ENCODE measurements around the gene CHD2.

The CHD2 gene

GRCh38 chr15:93005133-93005532 is 105.0 kb downstream of the CHD2 start:
- Histone ChIP-seq H3K9me3 (ENCODE audit: control insufficient read depth, insufficient read depth, low read length) (no peaks in the 10 kb centered on the region), H3K4me1 (ENCODE audit: control insufficient read depth, insufficient read depth, low read length) (no peaks in the 10 kb centered on the region), H3K27ac (ENCODE audit: low read length) (no peak overlapping the region), H3K27me3 (ENCODE audit: control insufficient read depth, insufficient read depth, low read length) (no peaks in the 10 kb centered on the region), H3K36me3 (ENCODE audit: control insufficient read depth, insufficient read depth, low read length) (peaks cover 21% of the 10 kb centered on the region), H3K4me3 (ENCODE audit: low read length) (no peak overlapping the region)
- no peak for DNase-seq (ENCODE audit: low read depth, low spot score)
- 100% methylated on average over 1 of the region's 4 CpGs for WGBS (ENCODE audit: insufficient coverage, insufficient read length)

- H3K9me3 ChIP-seq (ENCODE audit: control insufficient read depth, insufficient read depth, low read length), result no peaks in the 10 kb centered on the region
- no peak overlapping the region for H3K4me3 ChIP-seq (ENCODE audit: low read length)
- H3K4me1 ChIP-seq (ENCODE audit: control insufficient read depth, insufficient read depth, low read length), result no peaks in the 10 kb centered on the region
- DNase-seq (ENCODE audit: low read depth, low spot score), result no peak
- peaks cover 23% of the 10 kb centered on the region for H3K36me3 ChIP-seq (ENCODE audit: control insufficient read depth, insufficient read depth, low read length)
- no CpG with 5 or more reads among the region's 3 CpGs for WGBS (ENCODE audit: insufficient coverage, insufficient read length)
- H3K27me3 ChIP-seq (ENCODE audit: control insufficient read depth, insufficient read depth, low read length), result no peaks in the 10 kb centered on the region
- H3K27ac ChIP-seq (ENCODE audit: low read length), result no peak overlapping the region
Observed at GRCh38 chr15:93007994-93008393, 107.9 kb downstream of the CHD2 start.

GRCh38 chr15:93012786-93013185 is 112.7 kb downstream of the CHD2 start:
- peaks cover 32% of the 10 kb centered on the region; the same call in 1 of the 2 replicates for H3K36me3 ChIP-seq (ENCODE audit: control insufficient read depth, insufficient read depth, low read length)
- no peak for DNase-seq (ENCODE audit: low read depth, low spot score)
- no CpG with 5 or more reads among the region's 1 CpG for WGBS (ENCODE audit: insufficient coverage, insufficient read length)
- H3K4me3 ChIP-seq (ENCODE audit: low read length), result no peak overlapping the region
- no peaks in the 10 kb centered on the region for H3K27me3 ChIP-seq (ENCODE audit: control insufficient read depth, insufficient read depth, low read length)
- no peaks in the 10 kb centered on the region for H3K9me3 ChIP-seq (ENCODE audit: control insufficient read depth, insufficient read depth, low read length)
- no peaks in the 10 kb centered on the region for H3K4me1 ChIP-seq (ENCODE audit: control insufficient read depth, insufficient read depth, low read length)
- no peak overlapping the region for H3K27ac ChIP-seq (ENCODE audit: low read length)

- no CpG with 5 or more reads among the region's 6 CpGs for WGBS (ENCODE audit: insufficient coverage, insufficient read length)
- Histone ChIP-seq H3K4me3 (ENCODE audit: low read length) (no peak overlapping the region), H3K4me1 (ENCODE audit: control insufficient read depth, insufficient read depth, low read length) (no peaks in the 10 kb centered on the region), H3K27ac (ENCODE audit: low read length) (no peak overlapping the region), H3K27me3 (ENCODE audit: control insufficient read depth, insufficient read depth, low read length) (no peaks in the 10 kb centered on the region), H3K36me3 (ENCODE audit: control insufficient read depth, insufficient read depth, low read length) (peaks cover 30% of the 10 kb centered on the region; the same call in 1 of the 2 replicates), H3K9me3 (ENCODE audit: control insufficient read depth, insufficient read depth, low read length) (no peaks in the 10 kb centered on the region)
- no peak for DNase-seq (ENCODE audit: low read depth, low spot score)
Observed at GRCh38 chr15:93017526-93017925, 117.4 kb downstream of the CHD2 start.

GRCh38 chr15:93018574-93018973 is 118.5 kb downstream of the CHD2 start:
- H3K9me3 ChIP-seq (ENCODE audit: control insufficient read depth, insufficient read depth, low read length), result no peaks in the 10 kb centered on the region
- H3K4me1 ChIP-seq (ENCODE audit: control insufficient read depth, insufficient read depth, low read length), result no peaks in the 10 kb centered on the region
- no CpG with 5 or more reads among the region's 4 CpGs for WGBS (ENCODE audit: insufficient coverage, insufficient read length)
- no peaks in the 10 kb centered on the region for H3K27me3 ChIP-seq (ENCODE audit: control insufficient read depth, insufficient read depth, low read length)
- H3K36me3 ChIP-seq (ENCODE audit: control insufficient read depth, insufficient read depth, low read length), result peaks cover 25% of the 10 kb centered on the region; the same call in 1 of the 2 replicates
- H3K27ac ChIP-seq (ENCODE audit: low read length), result no peak overlapping the region
- DNase-seq (ENCODE audit: low read depth, low spot score), result no peak
- H3K4me3 ChIP-seq (ENCODE audit: low read length), result no peak overlapping the region

- 100% methylated on average over 1 of the region's 7 CpGs for WGBS (ENCODE audit: insufficient coverage, insufficient read length)
- Histone ChIP-seq H3K27me3 (ENCODE audit: control insufficient read depth, insufficient read depth, low read length) (no peaks in the 10 kb centered on the region), H3K4me1 (ENCODE audit: control insufficient read depth, insufficient read depth, low read length) (no peaks in the 10 kb centered on the region), H3K27ac (ENCODE audit: low read length) (no peak overlapping the region), H3K36me3 (ENCODE audit: control insufficient read depth, insufficient read depth, low read length) (peaks cover 24% of the 10 kb centered on the region; the same call in 1 of the 2 replicates), H3K4me3 (ENCODE audit: low read length) (no peak overlapping the region), H3K9me3 (ENCODE audit: control insufficient read depth, insufficient read depth, low read length) (no peaks in the 10 kb centered on the region)
- DNase-seq (ENCODE audit: low read depth, low spot score), result no peak
Observed at GRCh38 chr15:93019090-93019489, 119.0 kb downstream of the CHD2 start.

- Histone ChIP-seq H3K9me3 (ENCODE audit: control insufficient read depth, insufficient read depth, low read length) (no peaks in the 10 kb centered on the region), H3K36me3 (ENCODE audit: control insufficient read depth, insufficient read depth, low read length) (peaks cover 27% of the 10 kb centered on the region), H3K27me3 (ENCODE audit: control insufficient read depth, insufficient read depth, low read length) (no peaks in the 10 kb centered on the region), H3K4me3 (ENCODE audit: low read length) (no peak overlapping the region), H3K4me1 (ENCODE audit: control insufficient read depth, insufficient read depth, low read length) (no peaks in the 10 kb centered on the region), H3K27ac (ENCODE audit: low read length) (no peak overlapping the region)
- no peak for DNase-seq (ENCODE audit: low read depth, low spot score)
- no CpG with 5 or more reads among the region's 10 CpGs for WGBS (ENCODE audit: insufficient coverage, insufficient read length)
Observed at GRCh38 chr15:93019971-93020370, 119.8 kb downstream of the CHD2 start.

GRCh38 chr15:93020976-93021772 is 121.0 kb downstream of the CHD2 start:
- H3K36me3 ChIP-seq (ENCODE audit: control insufficient read depth, insufficient read depth, low read length), result peaks cover 29% of the 10 kb centered on the region
- WGBS (ENCODE audit: insufficient coverage, insufficient read length), result no CpG with 5 or more reads among the region's 3 CpGs

GRCh38 chr15:93024293-93024692 is 124.2 kb downstream of the CHD2 start:
- H3K27me3 ChIP-seq (ENCODE audit: control insufficient read depth, insufficient read depth, low read length), result no peaks in the 10 kb centered on the region
- H3K9me3 ChIP-seq (ENCODE audit: control insufficient read depth, insufficient read depth, low read length), result no peaks in the 10 kb centered on the region
- WGBS (ENCODE audit: insufficient coverage, insufficient read length), result no CpG with 5 or more reads among the region's 10 CpGs
- peaks cover 33% of the 10 kb centered on the region for H3K36me3 ChIP-seq (ENCODE audit: control insufficient read depth, insufficient read depth, low read length)
- H3K4me1 ChIP-seq (ENCODE audit: control insufficient read depth, insufficient read depth, low read length), result no peaks in the 10 kb centered on the region
- DNase-seq (ENCODE audit: low read depth, low spot score), result no peak
- no peak overlapping the region for H3K27ac ChIP-seq (ENCODE audit: low read length)
- H3K4me3 ChIP-seq (ENCODE audit: low read length), result no peak overlapping the region

More at GRCh38 chr15:93020976-93021772, 121.0 kb downstream of the CHD2 start:
- Histone ChIP-seq H3K27ac (ENCODE audit: low read length) (no peak overlapping the region), H3K4me3 (ENCODE audit: low read length) (no peak overlapping the region), H3K4me1 (ENCODE audit: control insufficient read depth, insufficient read depth, low read length) (no peaks in the 10 kb centered on the region), H3K27me3 (ENCODE audit: control insufficient read depth, insufficient read depth, low read length) (no peaks in the 10 kb centered on the region), H3K9me3 (ENCODE audit: control insufficient read depth, insufficient read depth, low read length) (no peaks in the 10 kb centered on the region)
- DNase-seq (ENCODE audit: low read depth, low spot score), result no peak

- H3K27me3 ChIP-seq (ENCODE audit: control insufficient read depth, insufficient read depth, low read length), result no peaks in the 10 kb centered on the region
- no peak overlapping the region for H3K27ac ChIP-seq (ENCODE audit: low read length)
- no peak overlapping the region for H3K4me3 ChIP-seq (ENCODE audit: low read length)
- no peaks in the 10 kb centered on the region for H3K9me3 ChIP-seq (ENCODE audit: control insufficient read depth, insufficient read depth, low read length)
- WGBS (ENCODE audit: insufficient coverage, insufficient read length), result no CpG with 5 or more reads among the region's 8 CpGs
- H3K4me1 ChIP-seq (ENCODE audit: control insufficient read depth, insufficient read depth, low read length), result no peaks in the 10 kb centered on the region
- no peak for DNase-seq (ENCODE audit: low read depth, low spot score)
- peaks cover 31% of the 10 kb centered on the region for H3K36me3 ChIP-seq (ENCODE audit: control insufficient read depth, insufficient read depth, low read length)
Observed at GRCh38 chr15:93024716-93025624, 124.8 kb downstream of the CHD2 start.
